Testis (tissue), 2 donors: Measurements from ENCODE around the gene UCP3.

Experiments used
- CTCF ChIP-seq, 3 experiments: fragments of 450-650 bp in 2 of 3; fragments of 200-600 bp in 1 of 3; sonication (generic) in 1 of 3; IDR thresholded peaks; one replicate each; pipeline ENCODE4 v1.5.1; 2016 to 2019; ENCODE audit warnings: antibody characterized with exemption in 3 of 3, mild to moderate bottlenecking in 2 of 3, moderate library complexity in 1 of 3
- POLR2A ChIP-seq: fragments of 450-650 bp; IDR thresholded peaks from one replicate; pipeline ENCODE4 v1.6.1; 2017; ENCODE audit warnings: antibody characterized with exemption, mild to moderate bottlenecking, moderate library complexity

- TF ChIP-seq POLR2A (no peak), CTCF (IDR thresholded peaks at IDR 0.05) (no peak)
Measured at GRCh38 chr11:74005721-74006517, 3.0 kb downstream of the UCP3 start.
